ENCODE results near the gene HIP1.

HIP1 gene

GRCh38 chr7:75712517-75713361, 26.0 kb downstream of the HIP1 start:
- TF ChIP-seq, protein P1, sequence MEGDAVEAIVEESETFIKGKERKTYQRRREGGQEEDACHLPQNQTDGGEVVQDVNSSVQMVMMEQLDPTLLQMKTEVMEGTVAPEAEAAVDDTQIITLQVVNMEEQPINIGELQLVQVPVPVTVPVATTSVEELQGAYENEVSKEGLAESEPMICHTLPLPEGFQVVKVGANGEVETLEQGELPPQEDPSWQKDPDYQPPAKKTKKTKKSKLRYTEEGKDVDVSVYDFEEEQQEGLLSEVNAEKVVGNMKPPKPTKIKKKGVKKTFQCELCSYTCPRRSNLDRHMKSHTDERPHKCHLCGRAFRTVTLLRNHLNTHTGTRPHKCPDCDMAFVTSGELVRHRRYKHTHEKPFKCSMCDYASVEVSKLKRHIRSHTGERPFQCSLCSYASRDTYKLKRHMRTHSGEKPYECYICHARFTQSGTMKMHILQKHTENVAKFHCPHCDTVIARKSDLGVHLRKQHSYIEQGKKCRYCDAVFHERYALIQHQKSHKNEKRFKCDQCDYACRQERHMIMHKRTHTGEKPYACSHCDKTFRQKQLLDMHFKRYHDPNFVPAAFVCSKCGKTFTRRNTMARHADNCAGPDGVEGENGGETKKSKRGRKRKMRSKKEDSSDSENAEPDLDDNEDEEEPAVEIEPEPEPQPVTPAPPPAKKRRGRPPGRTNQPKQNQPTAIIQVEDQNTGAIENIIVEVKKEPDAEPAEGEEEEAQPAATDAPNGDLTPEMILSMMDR (IDR thresholded peaks at IDR 0.05; ENCODE audit: insufficient read depth, low read length, missing control alignments), result no peak
- no peak for DNase-seq (ENCODE audit: low read depth, low spot score)
- ChIA-PET POLR2A (interaction anchor here (0.6 to 1.3 kb wide), 2 partner anchors 24 to 26 kb away, joined by 3 to 4 read pairs; partner anchors contain the start of gene HIP1), CTCF (interaction anchor here (0.9 to 1.0 kb wide), 2 partner anchors 21 to 49 kb away, joined by 3 read pairs; no protein-coding TSS in a partner anchor)
- H3K4me3 ChIP-seq (ENCODE audit: low read depth, low read length), result no peak overlapping the region

- POLR2A ChIA-PET, result interaction anchor here (0.6 to 1.3 kb wide), 3 partner anchors 9 to 27 kb away, joined by 3 to 4 read pairs (median 3); partner anchors contain the start of gene HIP1
- TF ChIP-seq, protein P1 (IDR thresholded peaks at IDR 0.05; ENCODE audit: insufficient read depth, low read length, missing control alignments), result no peak
- CTCF ChIA-PET, result interaction anchor here (0.9 to 1.0 kb wide), 3 partner anchors 20 to 51 kb away, joined by 3 read pairs; no protein-coding TSS in a partner anchor
- no peak for DNase-seq (ENCODE audit: low read depth, low spot score)
- H3K4me3 ChIP-seq (ENCODE audit: low read depth, low read length), result no peak overlapping the region; the same call in 1 of the 2 replicates
Observed at GRCh38 chr7:75711656-75712514, 26.9 kb downstream of the HIP1 start.

GRCh38 chr7:75711076-75711475, 27.7 kb downstream of the HIP1 start:
- POLR2A ChIA-PET, result no interaction called here
- TF ChIP-seq, protein P1 (IDR thresholded peaks at IDR 0.05; ENCODE audit: insufficient read depth, low read length, missing control alignments), result no peak
- CTCF ChIA-PET, result interaction anchor here (0.9 kb wide), 1 partner anchor 52 kb away, joined by 3 read pairs; no protein-coding TSS in a partner anchor

DNA sequence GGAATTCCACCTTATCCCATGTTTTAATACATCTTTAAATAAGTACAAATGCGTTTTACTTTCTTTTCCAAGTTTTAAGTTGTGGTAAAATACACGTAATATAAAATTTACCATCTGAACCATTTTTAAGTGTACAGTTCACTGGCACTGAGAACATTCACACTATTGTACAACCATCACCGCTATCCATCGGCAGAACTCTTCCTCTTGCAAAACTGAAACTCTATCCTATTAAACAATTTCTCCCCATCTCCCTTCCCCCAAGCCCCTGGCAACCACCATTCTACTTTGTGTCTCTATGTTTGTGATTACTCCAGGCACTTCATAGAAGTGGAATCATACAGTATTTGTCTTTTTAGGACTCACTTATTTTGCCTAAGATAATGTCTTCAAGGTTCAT, 33.8 kb downstream of the HIP1 start:
- ChIA-PET CTCF (no interaction called here), POLR2A (no interaction called here)
- no peak for DNase-seq (ENCODE audit: low read depth, low spot score)
- H3K4me3 ChIP-seq (ENCODE audit: low read depth, low read length), result no peak overlapping the region
- TF ChIP-seq, protein P1 (IDR thresholded peaks at IDR 0.05; ENCODE audit: insufficient read depth, low read length, missing control alignments), result no peak

More at GRCh38 chr7:75711076-75711475, 27.7 kb downstream of the HIP1 start:
- no peak for DNase-seq (ENCODE audit: low read depth, low spot score)
- H3K4me3 ChIP-seq (ENCODE audit: low read depth, low read length), result no peak overlapping the region

- ChIA-PET POLR2A (no interaction called here), CTCF (no interaction called here)
- no peak for DNase-seq (ENCODE audit: low read depth, low spot score)
- TF ChIP-seq, protein P1 (IDR thresholded peaks at IDR 0.05; ENCODE audit: insufficient read depth, low read length, missing control alignments), result no peak
- no peak overlapping the region for H3K4me3 ChIP-seq (ENCODE audit: low read depth, low read length)
Observed at GRCh38 chr7:75702515-75702914, 36.2 kb downstream of the HIP1 start.

All from AG04449 (cell line).